Gastroesophageal sphincter (tissue), 4 donors: ENCODE measurements around the gene PIGR. TPM values are rescaled to one million over a fixed set of nuclear protein-coding genes. Genes with fewer than 3 reads are reported as not detected.

Experiments used
- ATAC-seq: fragments of 150-250 bp; one replicate; pipeline ENCODE4 v1.9.1; 2016; ENCODE audit warnings: mild to moderate bottlenecking, moderate library complexity
- H3K27ac ChIP-seq, 4 donors: fragments of 200-600 bp; sonication (generic) in 3 of 4; 1 replicate in 3 of 4; 2 replicates in 1 of 4; pipeline ENCODE4 v1.5.1; 2016 to 2019
- H3K27me3 ChIP-seq: fragments of 200-600 bp; sonication (generic); one replicate; pipeline ENCODE4 v1.5.1; 2019
- H3K36me3 ChIP-seq, 2 donors: fragments of 200-600 bp; sonication (generic); one replicate each; pipeline ENCODE4 v1.5.1; 2019; ENCODE audit warnings: control low read depth in 1 of 2
- H3K4me1 ChIP-seq, 3 donors: fragments of 200-600 bp; sonication (generic); 1 replicate in 2 of 3; 2 replicates in 1 of 3; pipeline ENCODE4 v1.5.1; 2016 to 2019; ENCODE audit warnings: control low read depth in 2 of 3
- H3K4me3 ChIP-seq, 2 donors: fragments of 200-600 bp; sonication (generic); one replicate each; pipeline ENCODE4 v1.5.1; 2019; ENCODE audit warnings: mild to moderate bottlenecking in 1 of 2, moderate library complexity in 1 of 2
- H3K9me3 ChIP-seq, 3 donors: fragments of 200-600 bp; sonication (generic); one replicate each; pipeline ENCODE4 v1.5.1; 2017 to 2019; ENCODE audit warnings: control low read depth in 2 of 3
- EP300 ChIP-seq: sonication (generic); formaldehyde crosslinking; IDR thresholded peaks from one replicate; pipeline ENCODE4 v1.6.1; 2017; ENCODE audit warnings: antibody characterized with exemption, mild to moderate bottlenecking
- POLR2A ChIP-seq, 2 donors: fragments of 450-650 bp; IDR thresholded peaks; one replicate each; pipeline ENCODE4 v1.6.1; 2017; ENCODE audit warnings: antibody characterized with exemption in 2 of 2, mild to moderate bottlenecking in 2 of 2, moderate library complexity in 1 of 2
- POLR2AphosphoS5 ChIP-seq: sonication (generic); formaldehyde crosslinking; IDR thresholded peaks from one replicate; pipeline ENCODE4 v1.6.1; 2017; ENCODE audit warnings: antibody characterized with exemption
- WGBS, 2 donors: methylation state at CpG; one replicate each; pipeline ENCODE4 v1.1.5; 2018; ENCODE audit warnings: low coverage in 1 of 2; 5-methylcytosine and 5-hydroxymethylcytosine counted together
- total RNA-seq, 4 donors: library from RNA; depleted of rRNA; stranded (reverse); fragments of >200 nt; gene quantifications; one replicate each; pipeline ENCODE4 v1.1.0, GENCODE V29; 2016
- TF ChIP-seq, protein P1 (sequence below), 4 experiments: fragments of 200-600 bp in 2 of 4; fragments of 450-650 bp in 2 of 4; sonication (generic) in 1 of 4; IDR thresholded peaks; one replicate each; pipeline ENCODE4 v1.5.1; 2017 to 2019; ENCODE audit warnings: antibody characterized with exemption in 4 of 4, mild to moderate bottlenecking in 2 of 4, moderate library complexity in 2 of 4

PIGR gene
- total RNA-seq, 4 donors from 2014 or later = 0.16 to 256 (median 0.35) TPM

DNA sequence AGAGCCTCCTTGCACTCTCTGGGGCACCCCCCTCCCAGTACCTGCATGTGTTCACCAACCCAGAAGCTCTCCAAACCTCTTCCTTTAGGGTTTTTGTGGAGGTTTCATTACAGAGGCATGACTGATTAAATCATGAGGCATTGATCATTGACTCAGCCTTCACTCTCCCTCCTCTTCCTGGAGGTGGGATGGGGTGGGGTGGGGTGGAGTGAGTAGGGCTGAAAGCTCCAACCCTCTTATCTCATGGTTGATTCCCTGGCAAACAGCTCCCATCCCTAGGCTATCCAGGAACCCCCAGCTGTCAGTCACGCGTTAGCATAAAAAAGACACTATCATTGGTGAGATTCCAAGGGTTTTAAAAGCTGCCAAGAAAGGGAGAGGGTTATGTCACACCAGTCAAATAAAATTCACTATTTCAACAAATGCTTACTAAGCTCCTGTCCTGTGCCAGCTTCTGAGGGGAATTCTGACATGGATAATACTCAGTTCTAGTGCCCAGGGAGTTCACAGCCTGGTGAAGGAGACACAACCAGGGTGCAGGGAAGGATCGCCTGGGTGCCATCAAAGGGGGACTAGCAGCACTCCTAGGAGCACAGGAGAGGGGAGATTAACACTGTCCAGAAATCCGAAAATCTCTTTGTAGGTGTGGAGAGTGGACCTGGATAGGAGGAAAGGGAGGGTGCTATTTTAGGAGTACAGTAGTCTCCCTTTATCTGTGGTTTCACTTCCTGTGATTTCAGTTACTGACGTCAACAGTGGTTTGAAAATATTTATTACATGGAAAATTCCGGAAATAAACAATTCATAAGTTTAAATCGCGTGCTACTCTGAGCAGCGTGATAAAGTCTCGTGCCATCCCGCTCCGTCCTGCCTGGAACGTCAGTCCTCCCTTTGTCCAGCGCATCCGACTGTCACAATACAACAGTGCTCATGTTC lies 55.9 kb downstream of the PIGR start:
- Histone ChIP-seq H3K36me3 (no peaks in the 10 kb centered on the region), H3K9me3 (no peaks in the 10 kb centered on the region), H3K4me3 (no peak overlapping the region), H3K27ac (no peak overlapping the region), H3K27me3 (peaks cover 20% of the 10 kb centered on the region), H3K4me1 (no peaks in the 10 kb centered on the region)
- no peak for ATAC-seq
- TF ChIP-seq POLR2A (IDR thresholded peaks at IDR 0.05) = no peak
- no peak for TF ChIP-seq POLR2AphosphoS5
- no peak for TF ChIP-seq EP300
- TF ChIP-seq, protein P1, sequence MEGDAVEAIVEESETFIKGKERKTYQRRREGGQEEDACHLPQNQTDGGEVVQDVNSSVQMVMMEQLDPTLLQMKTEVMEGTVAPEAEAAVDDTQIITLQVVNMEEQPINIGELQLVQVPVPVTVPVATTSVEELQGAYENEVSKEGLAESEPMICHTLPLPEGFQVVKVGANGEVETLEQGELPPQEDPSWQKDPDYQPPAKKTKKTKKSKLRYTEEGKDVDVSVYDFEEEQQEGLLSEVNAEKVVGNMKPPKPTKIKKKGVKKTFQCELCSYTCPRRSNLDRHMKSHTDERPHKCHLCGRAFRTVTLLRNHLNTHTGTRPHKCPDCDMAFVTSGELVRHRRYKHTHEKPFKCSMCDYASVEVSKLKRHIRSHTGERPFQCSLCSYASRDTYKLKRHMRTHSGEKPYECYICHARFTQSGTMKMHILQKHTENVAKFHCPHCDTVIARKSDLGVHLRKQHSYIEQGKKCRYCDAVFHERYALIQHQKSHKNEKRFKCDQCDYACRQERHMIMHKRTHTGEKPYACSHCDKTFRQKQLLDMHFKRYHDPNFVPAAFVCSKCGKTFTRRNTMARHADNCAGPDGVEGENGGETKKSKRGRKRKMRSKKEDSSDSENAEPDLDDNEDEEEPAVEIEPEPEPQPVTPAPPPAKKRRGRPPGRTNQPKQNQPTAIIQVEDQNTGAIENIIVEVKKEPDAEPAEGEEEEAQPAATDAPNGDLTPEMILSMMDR (IDR thresholded peaks at IDR 0.05) = no peak
- WGBS, 2 donors = 52 to 60% methylated on average over 12 to 15 of the region's 15 CpGs

DNA sequence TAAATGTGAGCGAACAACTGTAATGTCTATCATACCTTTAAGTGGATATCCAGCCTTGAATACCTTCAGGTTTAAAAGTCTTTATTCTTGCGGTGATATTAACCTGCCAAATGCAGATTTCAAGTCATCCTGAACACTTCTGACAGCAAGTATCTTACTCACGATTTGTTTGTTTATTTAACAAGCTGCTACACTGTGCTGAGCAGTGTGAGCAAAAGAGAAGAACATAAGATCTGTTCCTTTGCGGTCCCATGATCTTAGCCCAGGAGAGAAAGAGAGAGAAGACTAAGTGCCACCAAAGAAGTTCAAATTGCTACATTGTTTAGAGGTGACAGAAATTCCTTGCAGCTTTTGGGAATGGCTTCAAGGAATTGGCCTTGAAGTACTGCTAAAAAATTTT lies 58.6 kb downstream of the PIGR start:
- 61 to 68% methylated on average over 3 to 4 of the region's 4 CpGs for WGBS, 2 donors
- Histone ChIP-seq H3K4me3 (no peak overlapping the region), H3K36me3 (no peaks in the 10 kb centered on the region), H3K27ac (no peak overlapping the region), H3K27me3 (peaks cover 21% of the 10 kb centered on the region), H3K4me1 (no peaks in the 10 kb centered on the region), H3K9me3 (no peaks in the 10 kb centered on the region)
- ATAC-seq = no peak
- TF ChIP-seq POLR2A (IDR thresholded peaks at IDR 0.05) = no peak
- TF ChIP-seq POLR2AphosphoS5 = no peak
- TF ChIP-seq EP300 = no peak
- TF ChIP-seq, protein P1 (IDR thresholded peaks at IDR 0.05) = no peak

DNA sequence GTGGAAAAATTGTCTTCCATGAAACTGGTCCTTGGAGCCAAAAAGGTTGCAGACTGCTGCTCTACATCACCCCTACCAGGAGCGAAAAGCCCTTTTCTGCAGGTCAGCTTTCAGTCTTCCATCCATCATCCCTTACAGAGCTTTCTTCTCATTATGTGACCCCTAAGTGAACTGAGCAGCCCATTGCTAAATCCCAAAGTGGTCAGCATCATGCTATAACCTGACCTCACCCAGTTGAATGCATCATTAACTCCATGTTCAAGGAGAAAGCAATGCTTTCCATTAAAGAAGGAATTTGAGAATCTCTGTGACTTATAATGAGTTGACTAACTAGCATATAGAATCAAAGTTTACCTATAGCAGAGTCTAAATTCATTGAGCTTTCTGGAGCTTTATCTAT lies 59.4 kb downstream of the PIGR start:
- H3K9me3 ChIP-seq = no peaks in the 10 kb centered on the region
- no peak overlapping the region for H3K4me3 ChIP-seq
- no peak for ATAC-seq
- H3K4me1 ChIP-seq = no peaks in the 10 kb centered on the region
- H3K27me3 ChIP-seq = peaks cover 19% of the 10 kb centered on the region
- no peak overlapping the region for H3K27ac ChIP-seq
- TF ChIP-seq POLR2A (IDR thresholded peaks at IDR 0.05) = no peak
- TF ChIP-seq POLR2AphosphoS5 = no peak
- TF ChIP-seq, protein P1 (IDR thresholded peaks at IDR 0.05) = no peak
- no peak for TF ChIP-seq EP300
- H3K36me3 ChIP-seq = no peaks in the 10 kb centered on the region
- WGBS, 2 donors = 85% methylated on average over 1 of the region's 1 CpG; no CpG with 5 or more reads in 1 of the 2 donors

DNA sequence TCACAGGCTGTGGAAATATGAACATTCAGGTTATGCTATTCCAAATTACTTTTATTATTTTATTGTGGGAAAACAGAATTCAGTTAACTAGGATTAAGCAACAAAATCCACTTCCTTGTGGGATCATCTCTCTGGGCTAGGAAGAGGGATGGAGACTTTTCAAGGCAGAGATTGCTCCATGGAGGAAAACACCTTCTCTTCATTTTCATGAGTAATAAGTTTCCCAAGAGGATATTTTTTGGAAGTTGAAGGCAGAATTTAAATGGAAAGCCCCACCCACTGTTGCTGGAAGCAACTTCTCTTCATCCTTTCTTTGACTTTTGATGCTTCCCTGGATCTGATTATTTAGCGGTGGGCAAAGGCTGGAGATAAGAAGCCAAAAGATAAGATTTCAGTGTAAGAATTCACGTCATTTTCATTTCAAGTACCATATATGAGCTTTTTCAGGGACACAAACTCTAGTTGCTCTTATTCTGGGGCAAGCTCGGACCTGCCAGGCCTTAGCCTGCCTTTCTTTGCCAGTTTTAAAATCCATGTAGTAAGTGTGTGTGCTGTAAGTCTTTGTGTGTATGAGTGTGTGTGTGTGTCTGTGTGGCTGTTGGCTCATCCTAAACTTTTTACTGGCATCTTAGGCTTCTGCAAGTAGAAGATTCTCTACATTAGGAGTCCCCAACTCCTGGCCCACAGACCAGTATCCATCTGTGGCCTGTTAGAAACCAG lies 60.8 kb downstream of the PIGR start:
- no peak for ATAC-seq
- 60 to 61% methylated on average over 2 to 3 of the region's 3 CpGs for WGBS, 2 donors
- H3K9me3 ChIP-seq = no peaks in the 10 kb centered on the region
- no peaks in the 10 kb centered on the region for H3K4me1 ChIP-seq
- no peak overlapping the region for H3K4me3 ChIP-seq
- H3K27ac ChIP-seq = no peak overlapping the region
- no peak for TF ChIP-seq POLR2A (IDR thresholded peaks at IDR 0.05)
- TF ChIP-seq, protein P1 (IDR thresholded peaks at IDR 0.05) = no peak
- TF ChIP-seq POLR2AphosphoS5 = no peak
- TF ChIP-seq EP300 = no peak
- H3K27me3 ChIP-seq = peaks cover 7% of the 10 kb centered on the region
- no peaks in the 10 kb centered on the region for H3K36me3 ChIP-seq
